Measurements from ENCODE around the gene CUX1. TPM values are rescaled to one million over a fixed set of nuclear protein-coding genes. Genes with fewer than 3 reads are reported as not detected.
A peak's percentile ranks its signal among the peaks of the same experiment; 100 is the strongest.

CUX1 gene
- total RNA-seq, 2 experiments from 2014 or later = 20.2 to 20.4 TPM

DNA sequence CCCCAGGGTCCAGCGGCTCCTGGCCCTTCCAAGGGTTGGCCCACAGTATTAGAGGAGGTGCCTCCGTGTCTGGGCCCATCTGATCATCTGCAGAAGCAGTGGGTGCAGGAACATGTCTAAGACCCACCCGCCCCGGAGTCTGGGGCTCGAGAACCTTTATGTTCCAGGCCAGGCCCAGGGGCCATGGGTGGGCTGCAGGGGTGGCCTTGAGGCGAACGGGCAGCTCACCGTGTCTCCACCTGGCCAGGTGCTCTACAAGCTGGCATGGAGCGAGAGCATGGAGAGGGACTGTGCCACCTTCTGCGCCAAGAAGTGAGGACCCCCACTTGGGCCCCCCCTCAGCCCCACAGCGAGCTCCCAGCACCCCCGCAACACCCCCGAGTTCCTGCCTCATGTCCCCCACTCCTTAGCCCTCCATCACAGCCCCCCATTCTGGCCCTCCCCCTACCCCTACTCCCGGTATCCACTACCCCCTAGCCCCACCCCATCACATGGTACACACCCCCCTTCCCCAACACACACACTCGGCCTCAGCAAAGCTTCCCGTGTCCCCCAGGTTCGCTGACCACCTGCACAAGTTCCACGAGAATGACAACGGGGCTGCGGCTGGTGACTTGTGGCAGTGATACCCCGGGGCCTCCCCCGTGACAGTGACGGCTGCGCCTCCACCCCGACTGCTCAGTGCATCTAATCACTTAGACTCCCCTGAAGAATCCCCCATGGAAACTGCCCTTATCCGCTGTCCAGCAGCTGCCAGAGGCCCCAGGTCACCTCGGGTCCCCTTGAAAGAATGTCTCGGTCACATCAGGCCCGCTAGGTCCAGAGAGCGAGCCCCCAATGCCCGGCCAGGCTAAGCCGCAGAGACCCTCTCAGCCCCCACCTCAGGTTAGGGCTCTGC, 465.3 kb downstream of the CUX1 start:
- H3K9me3 Mint-ChIP-seq = no peaks in the 10 kb centered on the region
- H3K4me3 Mint-ChIP-seq = no peak overlapping the region
- intact Hi-C loops (cut with micrococcal nuclease) = loop anchor here (5.0 to 10.0 kb wide), 2 partner anchors 105 to 172 kb away; no protein-coding TSS in a partner anchor
- POLR2A ChIA-PET = interaction anchor here (0.6 kb wide), 1 partner anchor 44 kb away, joined by 3 read pairs; no protein-coding TSS in a partner anchor
- peaks cover 9% of the 10 kb centered on the region for H3K27me3 Mint-ChIP-seq
- H3K27ac Mint-ChIP-seq = no peak overlapping the region
- no peak for DNase-seq
- CTCF ChIA-PET = interaction anchor here (1.3 kb wide), 1 partner anchor 113 kb away, joined by 3 read pairs; no protein-coding TSS in a partner anchor
- no peaks in the 10 kb centered on the region for H3K36me3 Mint-ChIP-seq (ENCODE audit: low read depth)
- ATAC-seq = no peak
- no peak for TF ChIP-seq CTCF (IDR thresholded peaks at IDR 0.05)
- H3K4me1 Mint-ChIP-seq (ENCODE audit: low read depth) = peaks cover 13% of the 10 kb centered on the region

- ChIA-PET POLR2A (interaction anchor here (0.8 kb wide), 1 partner anchor 184 kb away, joined by 3 read pairs; no protein-coding TSS in a partner anchor), CTCF (interaction anchor here (1.2 to 1.3 kb wide), 2 partner anchors 108 to 112 kb away, joined by 3 read pairs; no protein-coding TSS in a partner anchor)
- H3K4me1 Mint-ChIP-seq (ENCODE audit: low read depth) = peaks cover 18% of the 10 kb centered on the region
- ATAC-seq = no peak
- DNase-seq = no peak
- no peaks in the 10 kb centered on the region for H3K36me3 Mint-ChIP-seq (ENCODE audit: low read depth)
- H3K27me3 Mint-ChIP-seq = peaks cover 9% of the 10 kb centered on the region
- H3K27ac Mint-ChIP-seq = no peak overlapping the region
- H3K4me3 Mint-ChIP-seq = no peak overlapping the region
- no peaks in the 10 kb centered on the region for H3K9me3 Mint-ChIP-seq
- TF ChIP-seq CTCF (IDR thresholded peaks at IDR 0.05) = no peak
- intact Hi-C loops (cut with micrococcal nuclease) = loop anchor here (5.0 to 10.0 kb wide), 2 partner anchors 104 to 171 kb away; no protein-coding TSS in a partner anchor
Measured at GRCh38 chr7:102283477-102284189, 466.2 kb downstream of the CUX1 start.

- ChIA-PET POLR2A (interaction anchor here (0.8 to 1.2 kb wide), 2 partner anchors 131 to 184 kb away, joined by 3 to 4 read pairs; no protein-coding TSS in a partner anchor), CTCF (interaction anchor here (1.2 to 1.3 kb wide), 2 partner anchors 12 to 107 kb away, joined by 3 read pairs; no protein-coding TSS in a partner anchor)
- Mint-ChIP-seq H3K4me1 (ENCODE audit: low read depth) (peaks cover 21% of the 10 kb centered on the region), H3K27me3 (peaks cover 9% of the 10 kb centered on the region), H3K4me3 (no peak overlapping the region), H3K27ac (no peak overlapping the region), H3K36me3 (ENCODE audit: low read depth) (no peaks in the 10 kb centered on the region), H3K9me3 (no peaks in the 10 kb centered on the region)
- no peak for TF ChIP-seq CTCF (IDR thresholded peaks at IDR 0.05)
- peak; percentile 33 for DNase-seq
- intact Hi-C loops (cut with micrococcal nuclease) = loop anchor here (5.0 to 10.0 kb wide), 2 partner anchors 103 to 170 kb away; no protein-coding TSS in a partner anchor
- ATAC-seq = no peak
Measured at GRCh38 chr7:102284399-102284798, 467.0 kb downstream of the CUX1 start.

- CTCF ChIA-PET = interaction anchor here (1.2 to 1.3 kb wide), 2 partner anchors 12 to 106 kb away, joined by 3 read pairs; no protein-coding TSS in a partner anchor
- peaks cover 25% of the 10 kb centered on the region for H3K4me1 Mint-ChIP-seq (ENCODE audit: low read depth)
- no peak overlapping the region for H3K27ac Mint-ChIP-seq
- H3K36me3 Mint-ChIP-seq (ENCODE audit: low read depth) = no peaks in the 10 kb centered on the region
- no peak for TF ChIP-seq CTCF (IDR thresholded peaks at IDR 0.05)
- no peak for ATAC-seq
- peak; percentile 24 for DNase-seq
- POLR2A ChIA-PET = interaction anchor here (1.2 kb wide), 1 partner anchor 131 kb away, joined by 4 read pairs; no protein-coding TSS in a partner anchor
- intact Hi-C loops (cut with micrococcal nuclease) = loop anchor here (5.0 to 10.0 kb wide), 2 partner anchors 102 to 170 kb away; no protein-coding TSS in a partner anchor
- peak overlapping the region; percentile 49 for H3K4me3 Mint-ChIP-seq
- no peaks in the 10 kb centered on the region for H3K9me3 Mint-ChIP-seq
- H3K27me3 Mint-ChIP-seq = peaks cover 9% of the 10 kb centered on the region
Measured at GRCh38 chr7:102284891-102285539, 467.6 kb downstream of the CUX1 start.

All from activated CD8-positive, alpha-beta T cell treated with anti-CD3 and anti-CD28 coated beads for 36 hours (primary cell).